Fibroblast of skin of left biceps (primary cell): ENCODE data around the gene AGPAT2.

Experiments
- DNase-seq, 2 experiments: peaks; one replicate each; pipeline ENCODE4 v3.0.0-alpha.2; 2013; ENCODE audit warnings: low read depth in 2 of 2

Gene AGPAT2

DNA sequence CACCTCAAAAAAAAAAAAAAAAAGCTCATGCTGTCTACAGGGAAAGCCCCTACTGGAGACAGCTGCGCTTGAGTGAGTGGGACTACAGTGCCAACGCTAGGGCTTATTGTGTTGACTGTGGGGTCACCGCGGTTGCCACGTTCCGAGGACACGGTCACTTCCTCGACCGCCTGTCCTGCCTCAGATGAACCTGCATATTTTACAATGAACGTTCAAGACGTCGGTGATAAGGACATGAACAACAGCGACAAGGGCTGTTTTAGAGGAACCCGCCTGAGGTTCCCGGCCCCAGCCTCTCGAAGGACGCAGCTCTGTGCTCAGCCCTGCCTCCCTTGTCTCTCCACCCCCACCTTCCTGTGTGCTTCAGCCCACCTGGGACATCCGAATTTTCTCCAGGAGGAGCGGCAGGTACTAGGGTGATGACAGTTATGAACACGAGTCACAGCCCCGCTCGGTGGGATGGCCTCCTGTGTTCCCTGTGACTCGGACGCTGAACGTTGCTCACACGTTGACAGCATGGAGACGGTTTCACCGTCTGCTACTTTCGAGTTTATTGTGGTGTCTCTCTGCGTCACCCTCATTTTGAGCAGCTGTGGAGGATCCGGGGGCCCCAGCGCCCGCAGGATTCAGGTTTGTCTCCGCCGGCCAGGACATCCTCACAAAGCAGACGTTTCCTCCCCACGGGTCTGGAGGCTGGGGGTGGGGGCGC lies 13.9 kb upstream of the AGPAT2 start:
- DNase-seq: no peak

DNA sequence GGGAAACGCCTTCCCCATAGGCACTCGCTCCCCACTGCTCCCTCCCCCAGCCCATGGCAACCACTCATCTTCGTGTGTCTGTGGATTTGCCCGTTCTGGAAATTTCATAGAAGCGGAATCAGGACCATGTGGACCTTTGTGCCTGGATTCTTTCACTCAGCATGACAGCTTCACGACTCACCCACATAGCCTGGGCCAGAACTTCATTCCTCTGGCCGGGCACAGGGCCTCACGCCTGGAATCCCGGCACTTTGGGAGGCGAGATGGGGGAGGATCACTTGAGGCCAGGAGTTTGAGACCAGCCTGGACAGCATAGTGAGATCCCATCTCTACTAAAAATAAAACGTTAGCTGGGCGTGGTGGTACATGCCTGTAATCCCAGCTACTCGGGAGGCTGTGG lies 13.0 kb upstream of the AGPAT2 start:
- no peak for DNase-seq

- no peak for DNase-seq
Measured at GRCh38 chr9:136698635-136699246, 11.5 kb upstream of the AGPAT2 start.

DNA sequence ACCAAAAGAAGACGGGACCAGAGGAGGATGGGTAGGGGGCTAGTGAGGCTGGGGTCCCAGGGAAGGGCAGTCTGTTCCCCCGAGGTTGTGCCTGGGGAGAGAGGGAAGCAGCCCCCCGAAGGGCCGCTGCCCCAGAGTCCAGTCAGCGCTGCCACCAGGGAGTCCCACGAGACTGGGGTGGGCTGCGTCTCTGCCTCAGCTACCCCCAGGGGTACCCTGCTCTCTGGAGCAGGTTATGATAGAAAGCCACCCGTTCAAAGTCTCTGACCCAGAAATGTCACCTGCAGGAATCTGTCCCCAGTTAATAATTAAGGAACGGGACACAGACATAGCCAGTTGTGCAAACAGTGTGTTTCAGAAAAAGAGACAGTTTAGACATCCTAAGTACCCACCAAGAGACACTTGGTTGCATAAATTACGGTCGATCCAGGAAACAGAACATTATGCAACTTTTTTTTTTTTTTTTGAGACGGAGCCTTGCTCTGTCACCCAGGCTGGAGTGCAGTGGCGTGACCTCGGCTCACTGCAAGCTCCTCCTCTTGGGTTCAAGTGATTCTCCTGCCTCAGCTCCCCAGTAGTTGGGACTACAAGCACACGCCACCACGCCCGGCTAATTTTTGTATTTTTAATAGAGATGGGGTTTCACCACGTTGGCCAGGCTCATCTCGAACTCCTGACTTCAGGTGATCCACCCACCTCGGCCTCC lies 10.7 kb upstream of the AGPAT2 start:
- no peak for DNase-seq

- DNase-seq: no peak
Measured at GRCh38 chr9:136697146-136697820, 10.0 kb upstream of the AGPAT2 start.

- DNase-seq: no peak
Measured at GRCh38 chr9:136696502-136696901, 9.2 kb upstream of the AGPAT2 start.

GRCh38 chr9:136695955-136696354 lies 8.7 kb upstream of the AGPAT2 start:
- no peak for DNase-seq

DNA sequence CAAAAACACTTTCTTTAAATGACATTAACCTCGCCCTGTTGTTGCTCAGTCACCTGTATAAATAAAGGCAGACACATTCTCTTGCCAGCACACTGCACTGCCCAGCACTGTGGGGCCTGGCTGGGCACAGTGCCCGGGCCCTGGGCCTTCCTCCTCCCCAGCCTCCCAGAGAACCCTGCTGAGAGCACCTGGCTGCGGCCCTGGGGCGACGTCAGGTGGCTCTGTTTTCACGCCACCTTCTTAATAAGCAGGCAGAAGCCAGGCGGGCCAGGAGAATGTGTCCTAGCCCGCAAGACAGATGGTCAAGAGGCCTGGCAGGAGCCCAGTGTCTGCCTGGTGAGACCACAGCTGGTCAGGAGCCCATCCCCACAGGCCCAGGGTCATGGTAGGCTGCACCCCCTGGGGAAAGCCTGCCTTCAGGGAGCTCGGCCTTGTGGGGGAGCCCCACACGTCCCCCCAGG lies 8.2 kb upstream of the AGPAT2 start:
- no peak for DNase-seq

DNA sequence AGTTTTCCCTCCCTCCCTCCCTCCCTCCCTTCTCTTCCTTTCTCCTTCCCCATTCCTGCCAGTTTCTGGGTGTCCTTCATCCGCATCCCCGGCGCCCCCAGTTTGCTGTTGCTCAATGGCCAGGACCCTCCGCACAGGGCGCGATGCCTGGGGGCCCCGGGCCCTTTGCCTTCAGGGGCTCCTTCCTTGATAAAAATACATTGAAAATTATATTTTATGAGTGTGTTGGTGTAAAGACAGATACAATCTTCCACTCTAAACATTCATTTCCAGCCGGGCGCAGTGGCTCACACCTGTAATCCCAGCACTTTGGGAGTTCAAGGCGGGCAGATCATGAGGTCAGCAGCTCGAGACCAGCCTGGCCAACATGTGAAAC lies 7.6 kb upstream of the AGPAT2 start:
- no peak for DNase-seq

GRCh38 chr9:136694163-136694871 lies 7.1 kb upstream of the AGPAT2 start:
- no peak for DNase-seq

DNA sequence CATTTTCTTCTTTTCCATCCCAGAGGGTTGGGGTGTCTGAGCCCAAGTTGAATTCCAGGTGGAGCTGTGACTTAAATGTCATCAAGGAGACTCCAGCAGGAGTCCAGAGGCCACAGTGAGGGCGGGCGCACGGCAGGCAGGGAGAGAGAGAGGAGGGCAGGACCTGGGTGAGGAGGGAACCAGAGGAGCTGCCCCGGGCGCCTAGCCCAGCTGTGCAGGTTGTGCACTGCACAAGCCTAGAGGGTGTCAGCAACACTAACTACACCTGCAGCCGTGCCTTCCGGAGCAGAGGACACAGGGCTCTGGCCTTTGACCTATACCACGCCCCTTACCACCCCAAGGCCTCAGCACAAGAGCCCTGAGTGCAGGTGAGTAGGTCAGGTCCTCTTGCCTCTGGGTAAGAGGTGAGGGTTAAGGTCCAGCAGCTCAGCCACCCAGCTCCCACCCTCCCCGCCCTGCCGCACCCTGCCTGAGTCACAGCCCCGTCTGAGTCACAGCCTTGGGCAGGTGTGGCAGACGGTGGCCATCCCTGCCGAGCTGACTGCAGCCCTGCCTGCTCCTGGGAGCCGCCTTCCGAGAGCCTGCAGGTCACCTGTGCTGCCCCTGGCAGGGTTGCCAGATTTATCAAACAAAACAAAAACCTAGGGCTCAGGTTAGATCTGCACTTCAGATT lies 6.4 kb upstream of the AGPAT2 start:
- DNase-seq: no peak

GRCh38 chr9:136693135-136693489 lies 5.9 kb upstream of the AGPAT2 start:
- DNase-seq: no peak

DNA sequence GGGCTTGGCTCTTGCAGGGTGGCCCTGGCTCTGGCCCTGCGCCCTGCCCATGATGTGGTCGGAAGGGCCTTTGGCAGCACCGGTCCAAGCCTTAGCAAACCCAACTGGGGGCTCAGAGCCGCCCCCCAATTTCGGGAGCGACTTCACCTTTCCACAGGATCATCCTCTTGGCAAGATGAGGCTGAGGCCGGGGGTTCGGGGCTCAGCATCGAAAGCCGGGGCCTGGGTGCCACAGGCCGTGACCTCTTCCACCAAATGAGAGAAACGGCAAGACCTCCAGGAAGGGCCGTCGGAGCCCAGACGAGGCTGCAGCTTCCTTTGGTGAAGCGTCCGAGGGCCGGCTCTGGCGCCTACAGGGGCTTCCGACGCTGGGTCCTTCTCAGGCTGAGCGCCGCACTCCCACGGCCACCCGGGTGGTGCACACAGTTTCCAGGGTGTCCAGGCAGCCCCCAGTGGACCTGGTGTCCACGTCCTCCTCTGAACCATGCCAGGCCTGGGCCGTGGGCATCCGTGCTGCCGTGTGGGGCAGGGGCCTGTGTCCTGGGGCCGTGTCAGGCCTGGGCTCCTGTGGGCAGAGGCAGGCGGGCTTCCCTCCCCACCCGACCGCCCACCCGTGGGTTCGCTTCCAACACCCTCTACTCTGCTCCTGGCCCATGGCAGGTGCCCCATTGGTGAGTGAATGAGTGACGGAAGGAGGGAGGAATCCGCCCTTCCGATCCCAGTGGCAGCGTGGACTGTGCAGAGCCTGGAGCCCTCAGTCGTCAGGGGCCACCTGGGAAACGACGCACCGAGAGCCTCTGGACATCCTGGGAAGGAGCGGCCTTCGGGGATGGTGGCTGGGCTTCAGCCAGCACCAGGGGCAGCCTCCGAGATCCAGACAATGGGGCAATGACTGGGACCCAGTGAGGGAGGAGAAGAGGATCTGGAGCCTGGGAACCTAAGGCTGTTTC lies 5.2 kb upstream of the AGPAT2 start:
- DNase-seq: no peak

DNA sequence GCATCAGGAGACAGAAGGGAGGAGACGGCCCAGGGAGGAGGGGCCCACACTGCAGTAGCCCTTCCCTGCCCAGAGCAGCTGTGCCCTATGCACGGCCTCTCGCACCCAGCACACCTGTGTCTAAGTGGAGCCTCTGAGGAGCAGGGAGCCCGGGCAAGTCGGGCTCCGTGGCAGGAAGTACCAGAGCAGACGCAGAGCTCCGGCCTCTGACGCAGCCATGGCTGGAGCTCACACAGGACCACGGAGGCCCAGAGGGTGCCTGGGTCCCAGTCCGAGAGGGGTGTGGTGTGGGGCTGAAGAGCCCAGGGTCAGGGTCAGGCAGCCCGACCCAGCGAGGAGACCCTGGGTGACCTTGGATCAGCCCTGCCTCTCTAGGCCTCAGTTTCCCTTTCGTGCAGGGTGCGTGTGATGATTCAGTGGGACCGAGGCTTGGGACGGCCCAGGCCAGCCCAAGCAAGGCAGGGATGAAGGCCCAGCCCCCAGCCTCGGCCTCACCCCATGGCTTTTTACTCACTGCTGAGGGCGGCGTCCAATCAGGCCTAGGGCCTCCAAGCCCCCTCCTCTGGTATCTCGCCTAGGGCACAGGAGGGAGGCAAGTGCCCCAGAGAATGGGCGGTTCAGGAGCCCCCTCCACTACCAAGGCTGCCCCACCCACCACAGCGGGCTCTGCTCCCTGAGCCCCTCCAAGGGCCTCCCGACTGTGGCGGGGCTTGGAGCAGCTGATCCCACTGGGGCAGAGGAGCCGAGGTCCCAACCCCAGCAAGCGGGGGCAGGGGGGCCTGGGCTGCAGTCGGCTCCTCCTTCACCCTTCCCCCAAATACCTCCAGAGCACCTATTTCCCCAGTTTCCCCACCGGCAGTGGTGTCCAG lies 4.3 kb upstream of the AGPAT2 start:
- no peak for DNase-seq

DNA sequence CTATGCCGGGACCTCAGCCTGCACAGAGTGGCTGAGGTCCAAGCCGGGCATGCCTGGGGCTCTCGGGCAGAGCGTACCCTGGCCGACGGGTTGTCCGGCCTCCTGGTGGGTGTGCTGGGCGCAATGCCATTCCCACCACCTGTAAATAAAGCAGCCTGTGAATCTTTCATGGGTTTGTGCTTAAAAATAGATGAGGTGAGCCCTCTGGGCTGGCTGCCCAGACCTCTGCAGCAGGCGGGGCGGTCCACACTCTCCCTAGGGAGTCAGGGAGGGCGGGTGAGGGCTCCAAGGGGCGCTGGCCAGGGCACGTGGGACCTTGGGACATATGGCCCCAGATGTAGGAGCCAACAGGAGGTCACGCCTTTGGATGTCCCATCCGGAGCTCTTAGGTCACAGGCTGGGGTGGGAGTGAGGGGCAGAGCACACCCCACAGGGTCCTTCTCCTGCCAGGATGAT lies 3.6 kb upstream of the AGPAT2 start:
- DNase-seq: no peak

- no peak for DNase-seq
Measured at GRCh38 chr9:136690104-136690805, 3.0 kb upstream of the AGPAT2 start.

DNA sequence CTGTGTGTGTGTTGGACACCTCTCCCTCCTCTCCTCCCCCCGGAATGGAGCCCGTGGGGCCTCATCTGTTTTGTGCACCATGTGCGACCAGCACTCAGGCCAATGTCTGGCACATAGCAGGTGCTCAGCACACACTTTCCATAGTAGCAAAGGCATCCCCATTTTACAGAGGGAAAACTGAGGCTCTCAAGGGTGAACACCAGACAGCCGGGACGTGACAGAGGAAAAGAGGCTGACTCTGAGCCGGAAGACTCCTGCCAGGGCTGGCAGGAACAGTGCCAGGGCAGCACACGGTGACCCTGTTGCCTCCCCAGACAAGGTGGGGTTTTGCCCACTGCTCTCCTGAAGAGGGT lies 1.8 kb upstream of the AGPAT2 start:
- DNase-seq: no peak

DNA sequence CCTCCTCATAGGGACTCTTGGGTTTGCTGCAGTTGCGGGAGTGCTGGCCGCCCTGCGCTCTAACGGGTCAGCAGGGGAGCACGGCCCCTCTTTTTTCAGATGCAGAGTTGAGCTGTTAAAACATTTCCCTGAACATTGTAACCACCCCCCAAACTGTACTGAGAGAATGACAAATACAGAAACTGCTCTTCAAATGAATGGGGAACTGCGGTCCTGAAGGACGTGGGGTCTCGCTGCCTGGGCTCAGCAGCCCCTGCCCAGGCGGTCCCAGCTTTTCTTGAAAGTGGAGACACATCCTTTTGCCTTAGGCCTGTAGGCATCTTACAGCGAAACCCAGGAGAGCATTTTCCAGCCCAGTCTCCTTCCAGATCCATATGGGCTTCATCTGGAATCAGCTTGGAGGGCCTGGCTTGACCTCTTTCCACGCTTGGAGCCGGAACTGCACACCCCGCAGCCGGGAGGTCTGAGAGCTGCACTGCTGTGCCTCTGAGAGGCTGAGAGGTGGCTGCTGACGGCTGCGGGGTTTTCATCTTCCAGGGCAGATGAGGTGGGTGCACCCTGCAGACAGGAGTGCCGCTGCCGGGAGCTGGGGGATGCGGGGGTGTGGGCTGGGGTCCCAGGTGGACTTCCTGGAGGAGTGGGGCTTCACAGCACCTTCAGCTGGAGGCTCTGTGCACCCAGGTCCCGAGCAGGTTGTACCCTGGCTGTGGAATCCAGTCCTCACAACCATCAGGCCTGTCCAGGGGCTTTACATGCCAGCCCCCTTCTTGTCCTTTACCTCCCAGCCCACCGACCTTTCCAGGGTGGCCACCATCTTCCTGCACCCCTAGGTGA lies 1.2 kb upstream of the AGPAT2 start:
- no peak for DNase-seq
